GM19351 (cell line): Measurements from ENCODE around the gene GPR107.
"Not testable (repeated sequence)": the region's sequence is repeated elsewhere in the genome, so short reads cannot be mapped to it uniquely, and the experiment has no call there.

Experiments used
- ATAC-seq: cut with Tn5 transposase; IDR thresholded peaks from one replicate; pipeline ENCODE4 v1.9.1; 2021; ENCODE audit warnings: mild to moderate bottlenecking, moderate library complexity; ENCODE audit not compliant: unreplicated experiment

GPR107 gene

DNA sequence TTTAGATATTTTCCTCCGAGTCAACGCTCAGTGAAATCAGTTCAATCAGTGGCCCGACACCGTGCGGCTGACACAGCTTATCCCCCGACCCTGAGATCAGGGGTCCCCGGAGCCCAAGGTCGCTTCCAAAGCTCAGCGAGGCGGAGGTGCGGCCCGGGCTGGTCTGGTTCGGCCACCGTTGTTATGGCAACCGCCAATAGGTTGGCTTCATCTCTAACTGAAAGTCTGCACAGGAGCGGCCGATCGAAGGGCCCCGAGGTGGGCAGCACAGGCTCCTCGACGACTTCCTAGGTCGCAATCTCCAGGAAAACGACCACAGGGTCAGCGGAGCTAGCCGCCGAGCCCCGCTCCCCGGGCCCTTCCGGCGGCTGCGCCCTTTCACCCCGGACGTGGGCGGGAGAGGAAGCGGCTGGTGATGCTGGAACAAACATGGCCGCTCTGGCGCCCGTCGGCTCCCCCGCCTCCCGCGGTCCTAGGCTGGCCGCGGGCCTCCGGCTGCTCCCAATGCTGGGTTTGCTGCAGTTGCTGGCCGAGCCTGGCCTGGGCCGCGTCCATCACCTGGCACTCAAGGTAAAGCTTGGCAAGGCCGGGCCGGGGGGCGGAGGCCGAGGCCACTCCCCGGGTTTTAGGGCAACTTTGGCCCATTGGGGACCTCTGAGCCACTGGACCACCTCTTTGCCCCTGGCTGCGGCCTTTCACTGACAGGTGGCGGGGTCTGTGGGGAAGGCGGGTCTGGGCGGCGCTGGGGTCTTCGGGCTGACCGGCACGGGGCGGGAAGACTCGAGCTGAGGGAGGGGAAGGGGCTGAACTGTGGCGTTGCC lies at the start of gene GPR107:
TSS of gene GPR107 (plus strand) at position 403 of the 821 bp plus-strand sequence. CDS start at position 430, 27 bp downstream.
- peak; percentile 79 for ATAC-seq

DNA sequence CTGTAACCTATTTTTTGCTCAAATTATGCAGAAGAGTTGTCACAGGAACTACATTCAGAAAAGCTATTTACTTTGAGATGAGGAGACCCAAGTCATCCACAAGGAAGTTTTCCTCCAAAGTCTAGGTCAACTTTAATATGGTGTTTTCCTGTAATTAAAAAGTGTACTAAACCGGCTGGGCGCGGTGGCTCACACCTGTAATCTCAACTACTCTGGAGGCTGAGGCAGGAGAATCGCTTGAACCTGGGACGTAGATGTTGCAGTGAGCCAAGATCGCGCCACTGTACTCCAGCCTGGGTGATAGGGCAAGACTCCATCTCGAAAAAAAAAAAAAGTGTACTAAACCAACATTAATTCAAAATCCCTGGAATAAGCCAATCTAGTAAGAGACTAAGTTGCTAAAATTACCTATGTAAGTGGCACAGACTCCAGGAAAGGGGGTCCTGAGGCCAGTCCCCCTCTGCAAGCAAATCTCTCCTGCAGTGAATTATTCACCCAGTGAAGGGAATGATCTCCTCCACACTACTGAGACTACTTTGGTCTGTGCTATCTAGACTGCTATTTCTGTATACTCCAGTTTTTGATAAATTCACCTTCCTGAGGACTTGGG lies 49.7 kb upstream of the GPR107 start:
- ATAC-seq, result no peak

DNA sequence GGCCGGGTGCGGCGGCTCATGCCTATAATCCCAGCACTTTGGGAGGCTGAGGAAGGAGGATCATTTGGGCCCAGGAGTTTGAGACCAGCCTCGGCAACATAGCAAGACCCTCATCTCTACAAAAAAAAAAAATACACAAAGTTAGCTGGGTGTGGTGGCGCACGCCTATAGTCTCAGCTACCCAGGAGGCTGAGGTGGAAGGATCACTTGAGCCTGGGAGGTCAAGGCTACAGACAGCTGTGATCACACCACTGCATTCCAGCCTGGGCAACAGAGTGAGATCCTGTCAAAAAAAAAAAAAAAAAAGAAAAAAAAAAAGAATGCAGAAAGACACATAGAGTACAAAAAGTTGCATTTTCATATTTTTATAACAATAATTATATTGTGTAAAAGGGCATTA lies 46.8 kb upstream of the GPR107 start:
- not testable (repeated sequence) for ATAC-seq

DNA sequence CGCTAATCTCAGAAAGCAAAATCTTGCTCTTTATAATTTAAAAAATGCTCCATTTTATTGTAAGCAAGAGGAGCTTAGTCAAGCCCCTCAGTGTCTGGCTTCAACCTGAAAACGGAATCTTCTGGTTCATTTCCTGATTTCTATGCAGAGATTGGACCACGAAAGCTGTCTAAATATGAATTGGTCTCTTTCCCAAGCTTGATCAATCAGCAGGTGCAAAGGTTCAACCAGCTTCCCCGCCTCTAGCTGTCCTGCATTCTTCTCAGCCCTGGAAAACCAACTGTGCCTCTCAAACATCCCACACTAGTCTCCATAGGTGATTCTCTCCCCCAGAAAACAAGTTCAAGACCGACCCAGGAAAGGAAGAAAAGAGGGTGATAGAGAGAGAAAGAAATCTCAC lies 45.2 kb upstream of the GPR107 start:
- ATAC-seq, result no peak

DNA sequence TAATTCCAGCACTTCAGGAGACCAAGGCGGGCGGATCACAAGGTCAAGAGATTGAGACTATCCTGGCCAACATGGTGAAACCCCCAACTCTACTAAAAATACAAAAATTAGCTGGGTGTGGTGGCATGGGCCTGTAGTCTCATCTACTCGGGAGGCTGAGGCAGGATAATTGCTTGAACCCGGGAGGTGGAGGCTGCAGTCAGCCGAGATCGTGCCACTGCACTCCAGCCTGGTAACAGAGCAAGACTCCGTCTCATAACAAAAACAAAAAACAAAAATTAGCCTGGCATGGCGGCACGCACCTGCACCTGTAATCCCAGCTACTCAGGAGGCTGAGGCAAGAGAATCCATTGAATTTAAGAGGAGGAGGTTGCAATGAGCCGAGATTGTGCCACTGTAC lies 44.2 kb upstream of the GPR107 start:
- not testable (repeated sequence) for ATAC-seq

DNA sequence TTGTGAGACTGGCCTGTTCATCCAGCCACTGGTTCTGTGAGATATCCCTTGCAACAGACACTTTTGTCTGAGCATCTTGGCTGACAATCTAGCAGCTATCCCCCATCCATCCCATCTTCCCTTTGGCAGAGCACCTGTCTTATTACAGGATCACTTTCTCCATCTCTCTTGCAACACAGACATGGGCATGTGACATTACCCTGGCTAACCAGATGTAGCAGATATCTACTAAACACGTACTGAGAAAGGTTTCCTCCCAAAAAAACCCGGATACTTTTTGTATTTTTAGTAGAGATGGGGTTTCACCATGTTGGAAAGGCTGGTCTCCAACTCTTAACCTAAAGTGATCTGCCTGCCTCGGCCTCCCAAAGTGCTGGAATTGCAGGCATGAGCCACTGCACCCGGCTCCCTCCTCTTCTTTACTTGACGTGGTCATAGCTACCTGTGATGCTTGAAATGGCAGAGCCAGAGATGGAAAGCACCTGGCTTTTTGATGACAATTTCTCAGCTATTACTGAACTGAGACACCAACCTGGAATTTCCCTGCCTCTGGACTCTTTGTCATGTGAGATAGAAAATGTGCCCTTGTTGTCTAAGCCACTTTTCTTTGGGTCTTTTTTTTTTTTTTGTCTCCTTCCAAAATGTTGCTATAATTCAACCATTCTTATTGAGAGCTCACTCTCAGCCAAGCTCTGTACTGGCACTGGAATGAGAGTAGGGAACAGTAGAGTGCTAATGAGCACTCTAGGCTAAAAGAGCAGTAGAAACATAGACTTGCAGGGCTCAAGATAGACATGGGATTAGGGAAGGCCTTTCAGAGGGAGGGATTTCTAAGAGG lies 43.3 kb upstream of the GPR107 start:
- no peak for ATAC-seq

DNA sequence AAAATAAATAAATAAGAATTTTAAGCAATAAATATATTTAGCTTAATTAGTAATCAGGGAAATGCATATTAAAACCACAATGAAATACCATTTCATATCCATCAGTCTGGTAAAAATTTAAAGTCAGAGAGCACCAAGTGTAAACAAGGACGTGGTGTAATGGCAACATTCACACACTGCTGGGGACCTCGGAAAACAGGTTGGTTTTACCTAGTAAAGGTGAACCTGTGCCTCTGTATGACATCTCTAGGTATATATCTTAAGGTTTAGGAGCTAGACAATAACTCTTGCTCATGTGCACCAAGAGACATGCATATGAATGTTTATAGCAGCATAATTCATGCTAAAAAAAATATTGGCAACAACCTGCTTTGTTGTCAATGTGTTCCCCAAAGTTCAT lies 40.4 kb upstream of the GPR107 start:
- no peak for ATAC-seq

DNA sequence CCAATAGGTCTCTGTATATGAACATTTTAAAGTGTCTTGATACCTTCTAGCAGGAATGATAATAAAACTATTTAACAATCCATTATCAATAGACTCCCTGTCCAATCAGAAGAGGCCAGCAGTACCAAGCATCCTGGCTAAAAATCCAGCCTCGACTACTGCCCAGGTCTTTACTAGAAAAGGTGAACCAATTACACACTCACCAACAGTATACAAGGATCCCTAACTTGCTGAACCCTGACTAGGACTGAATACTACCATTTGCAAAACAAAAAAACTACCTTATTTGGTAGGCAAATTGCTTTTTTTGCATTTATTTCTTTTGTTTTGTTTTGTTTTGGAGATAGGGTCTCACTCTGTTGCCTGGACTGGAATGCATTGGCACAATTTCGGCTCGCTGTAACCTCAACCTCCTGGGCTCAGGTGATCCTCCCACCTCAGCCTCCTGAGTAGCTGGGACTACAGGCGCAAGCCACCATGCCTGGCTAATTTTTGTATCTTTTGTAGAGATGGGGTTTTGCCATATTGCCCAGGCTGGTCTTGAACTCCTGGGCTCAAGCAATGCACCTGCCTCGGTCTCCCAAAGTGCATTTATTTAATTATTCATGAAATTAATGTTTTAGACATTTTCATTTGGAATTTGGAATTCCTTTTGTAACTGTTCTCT lies 38.2 kb upstream of the GPR107 start:
- ATAC-seq, result no peak

DNA sequence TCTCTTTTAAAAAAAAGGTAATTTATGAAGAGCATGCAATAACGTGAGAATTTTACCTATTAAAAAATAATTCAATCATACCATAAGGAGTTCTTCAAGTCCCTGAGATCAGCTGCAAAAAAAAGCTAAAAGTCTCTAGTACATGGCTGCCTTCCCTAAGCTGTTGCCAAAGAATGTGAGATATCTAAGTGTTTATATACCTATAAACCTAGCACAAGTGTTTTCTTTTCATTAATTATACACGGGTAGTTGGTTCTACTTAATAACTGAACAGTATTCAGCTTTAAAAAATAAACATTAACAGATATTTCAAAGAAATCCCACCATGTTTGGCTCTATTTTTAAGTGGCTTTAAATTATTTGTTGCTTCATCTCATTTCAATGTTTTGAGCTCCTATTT lies 36.6 kb upstream of the GPR107 start:
- ATAC-seq, result no peak

DNA sequence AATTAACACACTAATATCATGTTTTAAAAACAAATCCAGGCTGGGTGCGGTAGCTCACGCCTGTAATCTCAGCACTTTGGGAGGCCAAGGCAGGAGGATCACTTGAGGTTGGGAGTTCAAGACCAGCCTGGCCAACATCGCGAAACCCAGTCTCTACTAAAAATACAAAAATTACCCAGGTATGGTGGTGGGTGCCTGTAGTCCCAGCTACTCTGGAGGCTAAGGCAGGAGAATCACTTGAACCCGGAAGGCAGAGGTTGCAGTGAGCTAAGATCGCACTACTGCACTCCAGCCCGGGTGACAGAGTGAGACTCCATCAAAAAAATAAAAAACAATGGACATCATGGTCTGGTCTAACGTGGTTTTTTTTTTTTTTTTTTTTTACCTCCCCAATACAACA lies 36.2 kb upstream of the GPR107 start:
- ATAC-seq, result not testable (repeated sequence)

DNA sequence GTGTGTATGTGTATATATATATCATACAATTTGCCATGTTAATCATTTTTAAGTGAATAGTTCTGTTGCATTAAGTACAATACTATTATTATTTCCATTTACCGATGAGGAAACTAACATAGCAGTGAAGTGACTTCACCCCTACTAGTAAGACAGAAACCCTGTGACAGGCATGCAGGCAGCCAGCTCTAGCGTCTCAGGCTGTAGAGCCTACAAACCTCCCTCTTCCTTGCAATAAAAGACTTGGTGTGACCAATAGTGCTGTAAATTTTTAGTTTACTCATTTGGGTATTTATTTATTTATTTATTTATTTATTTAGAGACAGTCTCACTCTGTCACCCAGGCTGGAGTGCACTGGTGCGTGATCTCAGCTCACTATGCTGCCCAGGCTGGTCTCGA lies 35.4 kb upstream of the GPR107 start:
- ATAC-seq, result no peak

DNA sequence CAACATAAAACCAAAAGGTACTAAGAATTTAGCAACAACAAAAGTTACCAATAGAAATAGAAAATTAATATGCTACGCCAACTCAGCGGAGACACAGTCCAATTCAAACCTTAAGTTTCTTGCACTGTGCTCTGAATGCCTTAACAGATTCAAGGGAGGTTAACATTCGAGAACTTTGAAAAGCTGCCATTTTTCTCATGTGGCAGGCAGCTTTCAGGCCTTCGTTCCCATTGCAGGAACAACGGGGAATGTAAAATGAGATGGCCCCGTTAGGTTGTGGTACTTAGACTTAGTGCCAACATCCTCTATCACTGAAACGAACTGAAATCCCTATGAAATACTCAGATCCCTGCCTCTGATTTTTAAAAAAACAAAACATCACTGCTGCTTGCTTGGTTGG lies 33.1 kb upstream of the GPR107 start:
- ATAC-seq, result no peak

DNA sequence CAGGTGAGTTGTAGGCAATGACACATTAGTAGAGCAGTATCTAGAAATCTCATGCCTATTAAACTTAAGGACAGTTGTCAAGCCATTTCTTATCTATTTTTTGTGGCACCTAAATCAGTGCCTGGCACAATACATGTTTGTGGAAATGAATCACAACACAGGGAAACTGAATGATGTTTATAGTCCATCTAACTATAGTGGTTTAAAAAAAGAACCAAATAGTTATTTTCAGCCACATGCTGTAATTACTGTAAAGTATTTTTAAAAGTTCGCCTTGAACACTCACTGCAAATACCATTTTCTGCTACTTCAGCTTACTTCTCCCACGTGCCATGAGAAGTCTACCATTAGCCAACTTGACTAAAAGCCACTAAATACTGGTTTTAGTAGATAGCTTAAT lies 32.6 kb upstream of the GPR107 start:
- ATAC-seq, result no peak

DNA sequence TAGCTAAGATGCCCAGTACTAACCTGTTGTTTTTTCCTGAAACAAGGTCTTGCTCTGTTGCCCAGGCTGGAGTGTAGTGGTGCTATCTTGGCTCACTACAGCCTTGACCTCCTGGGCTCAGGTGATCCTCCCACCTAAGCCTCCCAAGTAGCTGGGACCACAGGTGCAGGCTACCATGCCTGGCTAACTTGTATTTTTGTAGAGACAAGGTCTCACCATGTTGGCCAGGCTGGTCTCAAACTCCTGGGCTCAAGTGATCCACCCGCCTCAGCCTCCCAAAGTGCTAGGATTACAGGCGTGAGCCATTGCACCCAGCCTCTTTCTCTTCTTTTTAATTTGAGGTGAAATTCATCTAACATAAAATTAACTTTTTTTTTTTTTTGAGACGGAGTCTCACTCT lies 31.9 kb upstream of the GPR107 start:
- ATAC-seq, result not testable (repeated sequence)

DNA sequence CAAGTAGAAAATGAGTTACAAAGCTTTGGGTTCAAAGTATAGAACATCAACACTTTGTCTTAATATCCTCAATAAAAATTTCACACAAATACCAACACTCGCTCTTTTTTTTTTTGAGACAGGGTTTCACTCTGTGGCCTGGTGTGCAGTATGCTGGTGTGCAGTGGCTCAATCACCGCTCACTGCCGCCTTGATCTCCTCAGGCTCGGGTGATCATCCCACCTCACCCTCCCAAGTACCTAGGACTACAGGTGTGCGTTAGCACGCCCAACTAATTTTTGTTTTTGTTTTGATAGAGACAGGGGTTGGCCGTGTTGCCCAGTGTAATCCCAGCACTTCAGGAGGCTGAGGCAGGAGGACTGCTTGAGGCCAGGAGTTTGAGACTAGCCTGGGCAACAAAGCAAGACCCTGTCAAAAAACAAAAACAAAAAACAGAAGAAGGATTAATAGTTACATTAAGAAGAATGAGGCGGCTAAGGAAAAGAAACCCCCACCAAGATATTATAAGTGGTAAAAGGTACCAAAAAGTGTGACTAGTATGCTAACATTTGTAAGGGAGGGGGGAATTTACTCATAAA lies 31.1 kb upstream of the GPR107 start:
- ATAC-seq, result no peak

DNA sequence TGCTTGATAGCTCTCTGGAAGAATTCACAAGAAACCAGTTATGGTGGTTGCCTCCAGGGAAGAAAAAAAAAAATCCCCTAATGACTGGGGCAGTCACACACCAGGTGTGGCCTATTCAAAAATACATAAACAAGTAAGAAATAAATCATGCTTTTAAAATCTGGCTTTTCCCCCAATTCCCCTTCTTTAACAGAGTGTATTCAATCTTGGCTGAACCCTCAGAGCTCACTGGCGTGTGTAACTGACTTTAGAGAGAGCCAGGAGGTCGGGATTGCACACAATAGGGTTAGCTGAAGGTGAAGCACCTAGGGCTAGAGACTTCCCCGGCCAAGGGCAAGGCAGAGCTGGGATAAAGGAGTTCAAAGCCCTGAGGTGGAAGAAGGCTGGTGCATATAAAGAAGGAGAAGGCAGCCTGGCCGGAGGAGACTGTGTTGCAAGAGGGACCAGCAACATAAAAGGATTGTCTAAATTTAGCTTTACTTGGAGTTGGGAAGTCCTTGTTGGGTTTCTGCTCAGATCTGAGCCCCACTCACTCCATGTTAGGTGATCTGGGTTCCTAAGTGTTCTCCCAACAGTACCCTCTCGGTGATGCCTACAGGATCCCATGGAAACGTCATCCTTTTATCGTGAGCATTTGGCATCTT lies 30.4 kb upstream of the GPR107 start:
- ATAC-seq, result no peak

DNA sequence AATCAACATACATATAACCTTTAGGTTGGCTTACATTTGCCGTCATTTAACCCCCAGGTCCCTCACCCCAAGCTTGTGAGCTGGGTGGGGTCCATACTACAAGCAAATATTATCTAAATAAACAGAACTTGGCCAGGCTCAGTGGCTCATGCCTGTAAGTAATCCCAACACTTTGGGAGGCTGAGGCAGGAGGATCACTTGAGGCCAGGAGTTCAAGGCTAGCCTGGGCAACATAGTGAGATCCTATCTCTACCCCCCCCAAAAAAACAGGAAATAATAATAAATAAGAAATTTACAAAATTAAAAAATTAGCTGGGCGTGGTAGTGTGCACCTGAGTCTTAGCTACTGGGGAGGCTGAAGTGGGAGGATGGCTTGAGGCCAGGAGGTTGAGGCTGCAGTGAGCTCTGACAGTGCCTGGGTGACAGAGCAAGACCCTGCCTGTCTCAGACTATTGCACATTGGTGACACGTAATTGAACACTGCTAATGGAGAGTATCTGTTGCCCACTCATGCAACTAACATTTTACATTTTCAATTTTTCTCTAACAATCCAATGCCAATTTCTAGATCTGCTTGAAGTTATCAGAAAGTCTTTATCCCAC lies 29.6 kb upstream of the GPR107 start:
- no peak for ATAC-seq

DNA sequence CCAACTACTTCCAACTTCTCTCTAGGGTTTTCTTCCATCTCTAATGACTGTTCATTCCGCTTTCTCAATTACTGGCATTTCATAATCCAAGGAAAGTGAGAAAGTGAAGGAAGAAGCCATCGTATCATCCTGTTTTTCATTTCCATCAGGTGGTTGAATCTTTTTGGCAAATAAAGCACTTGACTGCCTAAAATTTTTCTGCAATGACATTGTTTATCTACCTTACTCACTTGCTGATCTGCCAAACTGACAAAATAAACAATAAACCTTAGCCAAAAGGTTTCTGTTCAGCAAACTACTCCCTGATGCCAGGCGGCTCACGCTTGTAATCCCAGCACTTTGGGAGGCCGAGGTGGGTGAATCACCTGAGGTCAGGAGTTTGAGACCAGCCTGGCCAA lies 29.1 kb upstream of the GPR107 start:
- no peak for ATAC-seq

DNA sequence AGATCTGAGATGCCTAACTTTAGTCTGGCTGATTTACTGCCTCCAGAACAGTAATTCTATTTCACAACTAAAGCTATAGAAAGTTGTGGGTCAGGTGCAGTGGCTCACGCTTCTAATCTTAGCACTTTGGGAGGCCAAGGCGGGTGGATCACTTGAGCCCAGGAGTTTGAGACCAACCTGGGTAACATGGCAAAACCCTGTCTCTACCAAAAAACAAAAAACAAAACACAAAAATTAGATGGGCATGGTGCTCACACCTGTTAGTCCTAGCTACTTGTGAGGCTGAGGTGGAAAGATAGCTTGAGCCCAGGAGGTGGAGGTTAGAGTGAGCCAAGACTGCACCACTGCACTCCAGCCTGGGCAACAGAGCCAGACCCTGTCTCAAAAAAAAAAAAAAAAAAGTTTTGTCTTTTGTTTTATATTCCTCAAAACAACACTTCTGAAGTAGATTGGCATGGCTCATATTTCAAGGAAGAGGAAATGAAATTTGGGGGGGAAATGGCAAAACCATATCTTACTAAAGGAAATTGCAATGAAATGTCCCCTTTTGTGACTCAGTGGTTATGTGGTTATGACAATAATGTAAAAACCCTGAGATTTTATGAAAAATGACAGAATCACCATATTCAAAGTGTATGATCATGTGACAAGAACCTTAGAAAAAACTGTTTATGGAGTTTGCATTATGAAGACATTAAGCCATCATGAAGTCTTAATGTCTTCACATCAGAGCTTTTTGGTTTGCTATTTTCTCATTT lies 26.9 kb upstream of the GPR107 start:
- ATAC-seq, result no peak
